Tibial nerve (tissue), 4 donors: ENCODE measurements around the gene LTBP3. TPM values are rescaled to one million over a fixed set of nuclear protein-coding genes. Genes with fewer than 3 reads are reported as not detected.
A peak's percentile ranks its signal among the peaks of the same experiment; 100 is the strongest.

Experiments used
- DNase-seq, 2 donors: peaks; one replicate each; pipeline ENCODE4 v3.0.0-alpha.2; 2019; ENCODE audit warnings: low spot score in 2 of 2
- H3K27ac ChIP-seq, 4 donors: fragments of 200-600 bp; sonication (generic) in 3 of 4; one replicate each; pipeline ENCODE4 v1.5.1; 2017 to 2019; ENCODE audit warnings: mild to moderate bottlenecking in 1 of 4
- H3K27me3 ChIP-seq, 2 donors: fragments of 200-600 bp; sonication (generic) in 1 of 2; one replicate each; pipeline versions ENCODE4 v1.5.1 to v1.6.0; 2017 to 2019
- H3K36me3 ChIP-seq, 3 donors: fragments of 200-600 bp; sonication (generic); one replicate each; pipeline ENCODE4 v1.5.1; 2018 to 2019
- H3K4me1 ChIP-seq, 4 donors: fragments of 200-600 bp; sonication (generic) in 3 of 4; one replicate each; pipeline ENCODE4 v1.5.1; 2017 to 2019
- H3K4me3 ChIP-seq, 4 donors: fragments of 200-600 bp; sonication (generic) in 3 of 4; one replicate each; pipeline ENCODE4 v1.5.1; 2017 to 2019; ENCODE audit warnings: mild to moderate bottlenecking in 1 of 4, moderate library complexity in 1 of 4
- H3K9me3 ChIP-seq, 4 donors: fragments of 200-600 bp; sonication (generic) in 3 of 4; one replicate each; pipeline ENCODE4 v1.5.1; 2017 to 2019
- CTCF ChIP-seq, 5 experiments: fragments of 200-600 bp in 3 of 5; fragments of 450-650 bp in 2 of 5; sonication (generic) in 3 of 5; IDR thresholded peaks; one replicate each; pipeline ENCODE4 v1.5.1; 2016 to 2019; ENCODE audit warnings: antibody characterized with exemption in 5 of 5, mild to moderate bottlenecking in 3 of 5, moderate library complexity in 2 of 5
- EP300 ChIP-seq, 2 donors: sonication (generic); formaldehyde crosslinking; IDR thresholded peaks; one replicate each; pipeline ENCODE4 v1.6.1; 2017; ENCODE audit warnings: antibody characterized with exemption in 2 of 2, mild to moderate bottlenecking in 1 of 2
- POLR2A ChIP-seq, 2 donors: fragments of 450-650 bp; IDR thresholded peaks; one replicate each; pipeline ENCODE4 v1.6.1; 2017; ENCODE audit warnings: antibody characterized with exemption in 2 of 2, mild to moderate bottlenecking in 2 of 2, moderate library complexity in 2 of 2
- WGBS, 2 donors: methylation state at CpG; one replicate each; pipeline ENCODE4 v1.1.5; 2018; 5-methylcytosine and 5-hydroxymethylcytosine counted together
- total RNA-seq, 4 donors: library from RNA; depleted of rRNA; stranded (reverse); fragments of >200 nt; gene quantifications; one replicate each; pipeline ENCODE4 v1.1.0, GENCODE V29; 2016

The LTBP3 gene
- total RNA-seq, 4 donors from 2014 or later, result 236 to 476 (median 386) TPM

- Histone ChIP-seq H3K4me3 (peak within 1 kb of the TSS; percentile 60 to 88 (median 71)), H3K4me1 (peaks cover 0 to 80% (median 68%) of the 10 kb centered on the region in 4 donors), H3K27ac (peak within 1 kb of the TSS; percentile 68 to 95 (median 94)), H3K9me3 (no peaks in the 10 kb centered on the region), H3K36me3 (no peaks in the 10 kb centered on the region), H3K27me3 (no peaks in the 10 kb centered on the region)
- peak in 1 of 5 experiments; percentile 28 for TF ChIP-seq CTCF (IDR thresholded peaks at IDR 0.05)
- TF ChIP-seq EP300 (IDR thresholded peaks at IDR 0.05), result peak in 1 of 2 donors; percentile 70
- TF ChIP-seq POLR2A (IDR thresholded peaks at IDR 0.05), result peak in 1 of 2 donors; percentile 74
- peak; percentile 92 to 94 for DNase-seq
- WGBS, 2 donors, result 0 to 1% methylated on average over 28 to 30 of the region's 86 CpGs
These were observed 14.3 kb upstream of the LTBP3 start, which contains the start of gene FAM89B for GRCh38 chr11:65572356-65573051. FAM89B (plus strand) TSS chr11:65572538; CDS start chr11:65572670, 132 bp downstream.

GRCh38 chr11:65571940-65572339 is 13.8 kb upstream of the LTBP3 start:
- WGBS, 2 donors, result 7 to 9% methylated on average over 11 of the region's 11 CpGs
- H3K27me3 ChIP-seq, result no peaks in the 10 kb centered on the region
- H3K9me3 ChIP-seq, result no peaks in the 10 kb centered on the region
- H3K4me1 ChIP-seq, result peaks cover 0 to 80% (median 62%) of the 10 kb centered on the region in 4 donors
- peak overlapping the region; percentile 68 to 95 (median 91) for H3K27ac ChIP-seq
- DNase-seq, result no peak
- H3K4me3 ChIP-seq, result peak overlapping the region; percentile 35 to 81 (median 56)
- TF ChIP-seq CTCF (IDR thresholded peaks at IDR 0.05) (peak; percentile 16 to 36 (median 23)), EP300 (IDR thresholded peaks at IDR 0.05) (no peak)
- H3K36me3 ChIP-seq, result peaks cover 0 to 1% (median 0%) of the 10 kb centered on the region in 3 donors

- WGBS, 2 donors, result 53% methylated on average over 6 to 9 of the region's 9 CpGs
- peak overlapping the region; percentile 86 to 95 (median 91) for H3K27ac ChIP-seq
- no peaks in the 10 kb centered on the region for H3K9me3 ChIP-seq
- H3K4me3 ChIP-seq, result peak overlapping the region; percentile 61 to 88 (median 71)
- no peaks in the 10 kb centered on the region for H3K27me3 ChIP-seq
- TF ChIP-seq CTCF (IDR thresholded peaks at IDR 0.05) (no peak), POLR2A (IDR thresholded peaks at IDR 0.05) (no peak), EP300 (IDR thresholded peaks at IDR 0.05) (no peak)
- H3K4me1 ChIP-seq, result peaks cover 0 to 80% (median 57%) of the 10 kb centered on the region in 4 donors
- no peak for DNase-seq
- peaks cover 0 to 5% (median 0%) of the 10 kb centered on the region in 3 donors for H3K36me3 ChIP-seq
These were observed 13.3 kb upstream of the LTBP3 start for GRCh38 chr11:65571420-65571819.

GRCh38 chr11:65569973-65570918 is 12.1 kb upstream of the LTBP3 start, which contains the start of gene ZNRD2:
ZNRD2 (plus strand) TSS chr11:65570477; CDS start chr11:65570492, 15 bp downstream.
- TF ChIP-seq EP300 (IDR thresholded peaks at IDR 0.05) (peak; percentile 97), POLR2A (IDR thresholded peaks at IDR 0.05) (peak; percentile 54 to 75), CTCF (IDR thresholded peaks at IDR 0.05) (peak; percentile 31 to 81 (median 44))
- Histone ChIP-seq H3K4me1 (peaks cover 0 to 80% (median 53%) of the 10 kb centered on the region in 4 donors), H3K36me3 (peaks cover 0 to 5% (median 0%) of the 10 kb centered on the region in 3 donors), H3K27ac (peak within 1 kb of the TSS; percentile 86 to 95 (median 94)), H3K9me3 (no peaks in the 10 kb centered on the region), H3K27me3 (no peaks in the 10 kb centered on the region), H3K4me3 (peak within 1 kb of the TSS; percentile 61 to 88 (median 71))
- DNase-seq, result peak; percentile 91 to 94
- 0 to 1% methylated on average over 53 to 57 of the region's 89 CpGs for WGBS, 2 donors
